ENCODE results near the gene TBL1XR1.
"Not testable (repeated sequence)": the region's sequence is repeated elsewhere in the genome, so short reads cannot be mapped to it uniquely, and the experiment has no call there.

The TBL1XR1 gene

GRCh38 chr3:177208223-177208622 lies 10.9 kb upstream of the TBL1XR1 start:
- no peak for DNase-seq (ENCODE audit: low read depth)

- no peak for DNase-seq (ENCODE audit: low read depth)
Measured at GRCh38 chr3:177206936-177207335, 9.7 kb upstream of the TBL1XR1 start.

GRCh38 chr3:177203689-177204395 lies 6.6 kb upstream of the TBL1XR1 start:
- no peak for DNase-seq (ENCODE audit: low read depth)

- DNase-seq (ENCODE audit: low read depth), result not testable (repeated sequence)
Measured at GRCh38 chr3:177203016-177203415, 5.7 kb upstream of the TBL1XR1 start.

GRCh38 chr3:177201700-177202397 lies 4.6 kb upstream of the TBL1XR1 start:
- DNase-seq (ENCODE audit: low read depth), result peak; percentile 17

- no peak for DNase-seq (ENCODE audit: low read depth)
Measured at GRCh38 chr3:177199206-177199760, 2.0 kb upstream of the TBL1XR1 start.

GRCh38 chr3:177197727-177198460 lies 612 bp upstream of the TBL1XR1 start:
- no peak for DNase-seq (ENCODE audit: low read depth)

- no peak for DNase-seq (ENCODE audit: low read depth)
Measured at GRCh38 chr3:177196456-177197040, 734 bp downstream of the TBL1XR1 start.

GRCh38 chr3:177196008-177196455 lies 1.2 kb downstream of the TBL1XR1 start:
- DNase-seq (ENCODE audit: low read depth), result no peak

- DNase-seq (ENCODE audit: low read depth), result no peak
Measured at GRCh38 chr3:177195242-177195991, 1.9 kb downstream of the TBL1XR1 start.

- DNase-seq (ENCODE audit: low read depth), result no peak
Measured at GRCh38 chr3:177194299-177194698, 3.0 kb downstream of the TBL1XR1 start.

GRCh38 chr3:177193688-177194268 lies 3.5 kb downstream of the TBL1XR1 start:
- no peak for DNase-seq (ENCODE audit: low read depth)

- not testable (repeated sequence) for DNase-seq (ENCODE audit: low read depth)
Measured at GRCh38 chr3:177193275-177193674, 4.0 kb downstream of the TBL1XR1 start.

GRCh38 chr3:177190756-177191681 lies 6.3 kb downstream of the TBL1XR1 start:
- DNase-seq (ENCODE audit: low read depth), result no peak

GRCh38 chr3:177190184-177190583 lies 7.1 kb downstream of the TBL1XR1 start:
- DNase-seq (ENCODE audit: low read depth), result not testable (repeated sequence)

GRCh38 chr3:177188325-177188724 lies 9.0 kb downstream of the TBL1XR1 start:
- DNase-seq (ENCODE audit: low read depth), result not testable (repeated sequence)

- DNase-seq (ENCODE audit: low read depth), result no peak
Measured at GRCh38 chr3:177186306-177186705, 11.0 kb downstream of the TBL1XR1 start.

GRCh38 chr3:177185035-177185574 lies 12.2 kb downstream of the TBL1XR1 start:
- no peak for DNase-seq (ENCODE audit: low read depth)

- DNase-seq (ENCODE audit: low read depth), result not testable (repeated sequence)
Measured at GRCh38 chr3:177184602-177185001, 12.7 kb downstream of the TBL1XR1 start.

GRCh38 chr3:177182352-177182751 lies 14.9 kb downstream of the TBL1XR1 start:
- DNase-seq (ENCODE audit: low read depth), result no peak

Measured in stimulated activated CD8-positive, alpha-beta memory T cell treated with anti-CD3 and anti-CD28 coated beads, Interleukin-12 subunit alpha, Interleukin-12 subunit beta, amount 100 ng/mL, for 4 hours (primary cell).